Trophoblast cell (in vitro differentiated cells and primary cell): ENCODE results near the gene IP6K2.
"Not testable (repeated sequence)": the region's sequence is repeated elsewhere in the genome, so short reads cannot be mapped to it uniquely, and the experiment has no call there.

Experiments used
- DNase-seq, 2 donors: peaks; one replicate each; pipeline ENCODE4 v3.0.0-alpha.2; 2016
- H2AFZ ChIP-seq: 2 replicates; pipeline ENCODE4 v1.6.1; 2013; ENCODE audit warnings: low read length, moderate library complexity, mild to moderate bottlenecking; ENCODE audit not compliant: insufficient read depth, poor library complexity
- H2AK5ac ChIP-seq: 2 replicates; pipeline ENCODE4 v1.6.1; 2013; ENCODE audit warnings: mild to moderate bottlenecking, low read length
- H2BK120ac ChIP-seq: 2 replicates; pipeline ENCODE4 v1.6.1; 2013; ENCODE audit warnings: low read length, mild to moderate bottlenecking, moderate library complexity; ENCODE audit not compliant: insufficient read depth, poor library complexity
- H2BK12ac ChIP-seq: 2 replicates; pipeline ENCODE4 v1.6.1; 2013; ENCODE audit warnings: mild to moderate bottlenecking, low read length, moderate library complexity
- H2BK5ac ChIP-seq: 2 replicates; pipeline ENCODE4 v1.6.1; 2013; ENCODE audit warnings: low read length, low read depth, moderate library complexity, mild to moderate bottlenecking; ENCODE audit not compliant: poor library complexity
- H3K14ac ChIP-seq: 2 replicates; pipeline ENCODE4 v1.6.1; 2013; ENCODE audit warnings: mild to moderate bottlenecking, low read length
- H3K18ac ChIP-seq: 2 replicates; pipeline ENCODE4 v1.6.1; 2013; ENCODE audit warnings: mild to moderate bottlenecking, low read length
- H3K23ac ChIP-seq: 2 replicates; pipeline ENCODE4 v1.6.1; 2013; ENCODE audit warnings: low read length
- H3K27ac ChIP-seq: 2 replicates; pipeline ENCODE4 v1.5.1; 2013; ENCODE audit warnings: low read depth, mild to moderate bottlenecking, inconsistent platforms, low read length, moderate library complexity
- H3K27me3 ChIP-seq: 2 replicates; pipeline ENCODE4 v1.6.1; 2013; ENCODE audit warnings: inconsistent platforms, mild to moderate bottlenecking, low read length, moderate library complexity; ENCODE audit not compliant: insufficient read depth
- H3K36me3 ChIP-seq, 2 experiments: 1 replicate in 1 of 2; 2 replicates in 1 of 2; pipeline ENCODE4 v1.6.1; 2013; ENCODE audit warnings: low read length in 2 of 2, mild to moderate bottlenecking in 2 of 2, moderate library complexity in 1 of 2; ENCODE audit not compliant: insufficient read depth in 2 of 2, control insufficient read depth in 1 of 2
- H3K4ac ChIP-seq: 2 replicates; pipeline ENCODE4 v1.6.1; 2013; ENCODE audit warnings: low read depth, mild to moderate bottlenecking, low read length, moderate library complexity
- H3K4me1 ChIP-seq, 2 experiments: 1 replicate in 1 of 2; 2 replicates in 1 of 2; pipeline ENCODE4 v1.6.1; 2013; ENCODE audit warnings: low read length in 2 of 2, mild to moderate bottlenecking in 2 of 2, moderate library complexity in 1 of 2; ENCODE audit not compliant: insufficient read depth in 2 of 2, control insufficient read depth in 1 of 2
- H3K4me2 ChIP-seq: 2 replicates; pipeline ENCODE4 v1.6.1; 2013; ENCODE audit warnings: inconsistent platforms, mild to moderate bottlenecking, low read length, moderate library complexity
- H3K4me3 ChIP-seq: 2 replicates; pipeline ENCODE4 v1.5.1; 2013; ENCODE audit warnings: mild to moderate bottlenecking, low read depth, low read length, inconsistent platforms
- H3K79me1 ChIP-seq: one replicate; pipeline ENCODE4 v1.6.1; 2013; ENCODE audit warnings: low read length
- H3K79me2 ChIP-seq: 2 replicates; pipeline ENCODE4 v1.6.1; 2013; ENCODE audit warnings: low read length, mild to moderate bottlenecking; ENCODE audit not compliant: control insufficient read depth, insufficient read depth, poor library complexity
- H3K9ac ChIP-seq: 2 replicates; pipeline ENCODE4 v1.6.1; 2013; ENCODE audit warnings: mild to moderate bottlenecking, low read length
- H3K9me3 ChIP-seq: 2 replicates; pipeline ENCODE4 v1.6.1; 2013; ENCODE audit warnings: low read depth, mild to moderate bottlenecking, control low read depth, inconsistent platforms, low read length; ENCODE audit not compliant: insufficient read depth
- H4K12ac ChIP-seq: 2 replicates; pipeline ENCODE4 v1.6.1; 2013; ENCODE audit warnings: low read depth, mild to moderate bottlenecking, low read length, moderate library complexity
- H4K8ac ChIP-seq: 2 replicates; pipeline ENCODE4 v1.6.1; 2013; ENCODE audit warnings: low read depth, mild to moderate bottlenecking, low read length, moderate library complexity
- H4K91ac ChIP-seq: one replicate; pipeline ENCODE4 v1.6.1; 2013; ENCODE audit warnings: low read depth, mild to moderate bottlenecking, low read length, moderate library complexity
- WGBS: extraction: QIAGEN DNeasy Blood & Tissue Kit; methylation state at CpG from one replicate; pipeline ENCODE4 v1.1.7; 2013; ENCODE audit warnings: missing lambda C conversion rate; ENCODE audit not compliant: insufficient read length, insufficient coverage; ENCODE audit errors: extremely low coverage; 5-methylcytosine and 5-hydroxymethylcytosine counted together

Gene IP6K2

DNA sequence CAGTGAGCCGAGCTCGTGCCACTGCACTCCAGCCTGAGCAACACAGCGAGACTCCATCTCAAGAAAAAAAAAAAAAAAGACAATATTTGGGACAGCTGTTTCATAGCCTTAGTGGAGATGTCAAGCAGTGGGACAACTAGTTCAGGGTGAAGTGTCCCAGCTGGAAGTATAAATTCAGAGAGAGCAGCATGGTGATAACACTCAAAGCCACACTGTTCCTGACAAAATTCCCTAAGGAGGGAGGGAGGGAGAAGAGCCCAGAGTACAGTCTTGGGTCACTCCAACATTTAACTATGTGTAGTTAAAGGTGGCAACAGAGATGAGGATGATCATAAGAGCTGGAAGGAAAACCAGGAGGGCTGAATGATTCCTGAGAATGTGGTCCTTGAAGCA lies 21.1 kb upstream of the IP6K2 start:
- Histone ChIP-seq H3K4me1 (no peaks in the 10 kb centered on the region), H2AFZ (no peak overlapping the region), H2BK12ac (no peak overlapping the region), H3K4me3 (no peak overlapping the region), H3K9ac (no peak overlapping the region), H3K9me3 (no peaks in the 10 kb centered on the region), H3K27me3 (no peaks in the 10 kb centered on the region), H3K23ac (no peak overlapping the region), H2BK120ac (no peak overlapping the region), H2AK5ac (no peak overlapping the region), H3K79me1 (no peaks in the 10 kb centered on the region), H3K79me2 (no peaks in the 10 kb centered on the region), H3K14ac (no peak overlapping the region), H3K18ac (no peak overlapping the region), H4K91ac (no peak overlapping the region), H4K8ac (no peak overlapping the region), H3K4ac (no peak overlapping the region), H4K12ac (no peak overlapping the region), H2BK5ac (no peak overlapping the region), H3K27ac (no peak overlapping the region), H3K4me2 (no peak overlapping the region), H3K36me3 (no peaks in the 10 kb centered on the region)
- no peak for DNase-seq
- no CpG with 5 or more reads among the region's 3 CpGs for WGBS

- not testable (repeated sequence) for H2BK5ac ChIP-seq, H3K23ac ChIP-seq, H3K9ac ChIP-seq, H2AFZ ChIP-seq, H3K4me3 ChIP-seq, H4K8ac ChIP-seq, H2BK12ac ChIP-seq, H4K12ac ChIP-seq, H2AK5ac ChIP-seq, H3K36me3 ChIP-seq, H3K4ac ChIP-seq, H3K9me3 ChIP-seq, H3K18ac ChIP-seq, H3K27ac ChIP-seq, H3K79me2 ChIP-seq, H4K91ac ChIP-seq, H3K14ac ChIP-seq, DNase-seq, H3K79me1 ChIP-seq, H2BK120ac ChIP-seq, H3K27me3 ChIP-seq, H3K4me1 ChIP-seq, H3K4me2 ChIP-seq
- WGBS = no CpG with 5 or more reads among the region's 8 CpGs
These were observed 18.2 kb upstream of the IP6K2 start for GRCh38 chr3:48735075-48735767.

DNA sequence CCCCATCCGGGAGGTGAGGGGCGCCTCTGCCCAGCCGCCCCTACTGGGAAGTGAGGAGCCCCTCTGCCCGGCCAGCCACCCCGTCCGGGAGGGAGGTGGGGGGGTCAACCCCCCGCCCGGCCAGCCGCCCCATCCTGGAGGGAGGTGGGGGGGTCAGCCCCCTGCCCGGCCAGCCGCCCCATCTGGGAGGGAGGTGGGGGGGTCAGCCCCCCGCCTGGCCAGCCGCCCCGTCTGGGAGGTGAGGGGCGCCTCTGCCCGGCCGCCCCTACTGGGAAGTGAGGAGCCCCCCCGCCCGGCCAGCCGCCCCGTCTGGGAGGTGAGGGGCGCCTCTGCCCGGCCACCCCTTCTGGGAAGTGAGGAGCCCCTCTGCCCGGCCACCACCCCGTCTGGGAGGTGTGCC lies 17.5 kb upstream of the IP6K2 start:
- H3K4me1 ChIP-seq, H3K4ac ChIP-seq, H3K27ac ChIP-seq, H3K14ac ChIP-seq, H3K27me3 ChIP-seq, H3K4me3 ChIP-seq, H3K79me2 ChIP-seq, H4K91ac ChIP-seq, H2BK120ac ChIP-seq, H3K79me1 ChIP-seq, H3K18ac ChIP-seq, H2AFZ ChIP-seq, H2BK5ac ChIP-seq, H4K8ac ChIP-seq, H4K12ac ChIP-seq, H3K4me2 ChIP-seq, H2BK12ac ChIP-seq, H3K23ac ChIP-seq, H2AK5ac ChIP-seq, DNase-seq, H3K9me3 ChIP-seq, H3K36me3 ChIP-seq, H3K9ac ChIP-seq: not testable (repeated sequence)
- WGBS = no CpG with 5 or more reads among the region's 25 CpGs

- H3K4me3 ChIP-seq, H3K23ac ChIP-seq, H3K14ac ChIP-seq, H3K18ac ChIP-seq, H4K12ac ChIP-seq, H2BK5ac ChIP-seq, H2AFZ ChIP-seq, H3K4me2 ChIP-seq, H2BK120ac ChIP-seq, H2AK5ac ChIP-seq, H3K27me3 ChIP-seq, H3K4me1 ChIP-seq, H3K36me3 ChIP-seq, H3K79me2 ChIP-seq, H3K9ac ChIP-seq, H3K79me1 ChIP-seq, H3K9me3 ChIP-seq, H2BK12ac ChIP-seq, H4K8ac ChIP-seq, H4K91ac ChIP-seq, H3K27ac ChIP-seq, DNase-seq, H3K4ac ChIP-seq: not testable (repeated sequence)
- no CpG with 5 or more reads among the region's 53 CpGs for WGBS
These were observed 16.9 kb upstream of the IP6K2 start for GRCh38 chr3:48733752-48734518.
